Astrocyte of the hippocampus (primary cell): ENCODE measurements around the gene RAET1E.

Source experiments
- DNase-seq: peaks from one replicate; pipeline ENCODE4 v3.0.0; 2011; ENCODE audit warnings: low read depth, low spot score

The RAET1E gene

GRCh38 chr6:149890629-149891045, 7.3 kb downstream of the RAET1E start:
- no peak for DNase-seq

- no peak for DNase-seq
Measured at GRCh38 chr6:149889326-149889725, 8.6 kb downstream of the RAET1E start.

GRCh38 chr6:149888659-149889058, 9.3 kb downstream of the RAET1E start:
- no peak for DNase-seq

DNA sequence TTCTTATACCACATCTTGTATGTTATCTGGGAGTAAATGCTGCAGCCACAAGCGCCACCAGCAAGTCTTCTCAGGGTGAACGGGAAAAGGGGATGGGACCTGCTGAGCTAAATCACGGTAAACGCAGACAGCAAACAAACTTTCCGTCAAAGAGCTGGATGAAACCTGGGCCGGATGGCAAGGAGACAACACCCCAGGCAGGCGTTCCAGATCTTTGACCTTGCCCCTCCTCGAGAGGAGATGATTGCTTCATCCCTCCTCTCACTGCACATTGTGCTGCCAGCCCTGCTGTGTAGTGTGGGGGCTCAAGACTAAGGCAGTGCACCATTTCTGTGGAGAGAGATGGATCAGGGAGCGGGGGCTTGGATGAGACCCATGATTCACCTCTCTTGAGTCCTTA, 9.8 kb downstream of the RAET1E start:
- no peak for DNase-seq

GRCh38 chr6:149887343-149887742, 10.6 kb downstream of the RAET1E start:
- no peak for DNase-seq

- no peak for DNase-seq
Measured at GRCh38 chr6:149885888-149886287, 12.0 kb downstream of the RAET1E start.

DNA sequence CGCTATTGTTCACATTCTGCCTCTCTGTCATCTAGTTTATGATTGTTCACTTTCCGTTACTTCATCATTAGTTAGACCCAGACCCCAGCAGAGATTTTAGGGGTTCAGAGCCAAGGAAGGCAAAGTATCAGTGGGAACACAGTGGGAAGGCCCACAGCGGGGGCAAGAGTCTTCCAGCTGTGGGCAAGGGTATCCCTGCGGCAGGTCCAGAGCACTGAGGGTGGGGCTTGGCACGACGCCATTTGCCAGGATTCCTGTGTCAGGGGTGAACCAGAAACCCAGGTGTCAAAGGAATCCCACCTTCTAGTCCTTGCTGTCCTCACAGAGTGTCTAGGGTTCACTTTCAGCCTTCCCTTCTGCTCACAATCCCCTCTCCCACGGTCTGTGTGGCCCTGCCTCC, 13.3 kb downstream of the RAET1E start:
- no peak for DNase-seq

- DNase-seq = no peak
Measured at GRCh38 chr6:149884215-149884614, 13.7 kb downstream of the RAET1E start.

DNA sequence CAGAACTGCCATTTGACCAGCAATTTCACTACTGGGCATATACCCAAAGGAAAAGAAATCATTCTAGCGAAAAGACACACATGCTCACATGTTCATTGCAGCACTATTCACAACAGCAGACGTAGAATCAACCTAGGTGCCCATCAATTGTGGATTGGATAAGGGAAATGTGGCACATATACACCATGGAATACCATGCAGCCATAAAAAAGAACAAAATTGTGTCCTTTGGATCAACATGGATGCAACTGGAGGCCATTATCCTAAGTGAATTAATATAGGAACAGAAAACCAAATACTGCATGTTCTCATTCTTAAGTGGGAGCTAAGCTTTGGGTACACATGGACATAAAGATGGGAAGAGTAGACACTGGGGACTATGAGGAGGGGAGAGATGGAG, 16.1 kb downstream of the RAET1E start:
- no peak for DNase-seq

- DNase-seq = no peak
Measured at GRCh38 chr6:149881066-149881766, 16.7 kb downstream of the RAET1E start.

DNA sequence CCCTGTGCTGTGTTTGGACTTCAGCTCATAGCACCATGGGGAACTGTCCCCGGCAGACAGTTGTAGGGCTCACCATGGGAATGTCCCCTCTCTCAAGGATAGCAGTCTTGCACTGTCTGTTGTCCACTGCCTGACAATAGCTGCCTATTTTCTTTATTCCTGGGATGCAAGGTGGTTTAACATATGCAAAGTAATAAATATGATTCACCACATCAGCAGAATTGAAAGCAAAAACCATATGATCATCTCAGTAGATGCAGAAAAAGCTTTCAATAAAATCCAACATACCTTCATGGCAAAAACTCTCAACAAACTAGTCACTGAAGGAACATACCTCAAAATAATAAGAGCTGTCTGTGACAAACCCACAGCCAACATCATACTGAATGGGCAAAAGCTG, 20.3 kb downstream of the RAET1E start:
- DNase-seq = no peak

- DNase-seq = no peak
Measured at GRCh38 chr6:149876241-149876933, 21.5 kb downstream of the RAET1E start.

DNA sequence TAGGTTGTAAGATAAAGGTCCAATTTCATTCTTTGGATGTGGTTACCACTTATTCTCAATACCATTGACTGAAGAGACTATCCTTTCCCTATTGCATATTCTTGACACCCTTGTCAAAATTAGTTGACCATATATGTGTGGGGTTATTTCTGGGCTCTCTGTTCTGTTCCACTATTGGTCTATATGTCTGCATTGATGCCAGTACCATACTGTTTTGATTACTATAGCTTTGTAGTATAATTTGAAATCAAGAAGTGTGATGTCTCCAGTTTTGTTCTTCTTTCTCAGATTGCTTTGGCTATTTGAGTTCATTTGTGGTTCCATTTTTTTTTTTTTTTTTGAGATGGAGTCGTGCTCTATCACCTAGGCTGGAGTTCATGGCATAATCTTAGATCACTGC, 25.7 kb downstream of the RAET1E start:
- DNase-seq = no peak

GRCh38 chr6:149871182-149871581, 26.7 kb downstream of the RAET1E start:
- no peak for DNase-seq

DNA sequence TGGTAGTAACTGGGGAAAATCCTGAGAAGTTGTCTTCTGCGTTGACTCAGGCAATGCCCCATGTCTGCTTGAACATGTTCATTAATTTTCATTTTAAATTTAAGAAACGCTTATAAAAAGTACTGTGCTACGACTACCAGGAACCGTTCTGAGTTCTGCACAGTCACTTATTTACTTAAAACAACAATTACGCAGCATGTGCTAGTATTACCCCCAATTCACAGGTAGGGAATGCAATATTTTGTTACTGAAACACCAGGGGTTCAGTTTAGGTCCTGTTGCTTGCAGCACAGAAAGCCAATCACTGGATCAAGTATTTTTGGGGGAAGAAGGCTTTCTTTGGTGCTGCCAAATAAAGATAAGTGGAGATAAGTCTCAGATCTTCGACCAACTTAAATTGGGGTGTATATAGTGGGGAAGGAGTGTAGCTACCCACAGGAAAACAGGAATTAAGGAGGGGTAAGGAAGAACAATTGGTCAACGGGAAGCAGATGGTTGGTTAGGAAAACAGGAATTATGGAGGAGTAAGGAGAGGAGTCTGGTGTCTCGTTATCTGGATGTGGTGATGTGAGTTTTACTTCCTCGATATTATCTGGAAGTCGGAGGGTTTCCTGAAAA, 28.5 kb downstream of the RAET1E start:
- no peak for DNase-seq

DNA sequence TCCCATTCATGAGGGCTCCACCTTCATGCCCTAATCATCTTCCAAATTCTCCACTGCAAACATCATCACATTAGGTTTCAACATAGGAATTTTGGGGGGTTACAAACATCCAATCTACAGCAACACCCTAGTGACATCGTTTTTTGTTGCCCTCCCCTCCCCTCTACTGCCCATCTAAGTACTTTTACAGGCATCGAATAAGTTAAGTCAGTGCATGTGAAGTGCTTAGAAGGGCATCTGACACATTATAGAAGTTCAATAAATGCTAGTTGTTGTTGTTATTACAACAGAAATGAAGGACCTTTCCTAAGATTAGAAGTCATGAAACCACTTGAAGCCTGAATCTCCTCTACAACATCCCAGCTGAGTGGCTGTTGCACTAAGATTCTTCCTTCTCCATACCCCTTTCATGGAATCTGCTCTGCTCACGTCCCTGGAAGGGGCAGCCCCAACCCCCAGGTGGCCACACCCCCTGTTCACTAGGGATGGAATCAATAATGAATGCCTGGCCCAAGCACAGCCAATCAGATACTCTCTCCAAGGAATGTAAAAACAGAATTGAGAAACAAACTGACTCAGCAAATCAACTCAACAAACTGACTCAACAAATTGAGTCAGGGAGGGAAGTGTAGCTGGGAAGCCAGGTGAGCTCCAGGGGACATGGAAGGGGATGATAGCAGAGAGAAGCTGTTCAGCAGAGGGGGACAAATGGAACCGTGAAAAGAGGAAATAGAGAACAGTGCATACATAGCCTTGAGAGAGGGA, 29.9 kb downstream of the RAET1E start:
- peak; percentile 35 for DNase-seq

DNA sequence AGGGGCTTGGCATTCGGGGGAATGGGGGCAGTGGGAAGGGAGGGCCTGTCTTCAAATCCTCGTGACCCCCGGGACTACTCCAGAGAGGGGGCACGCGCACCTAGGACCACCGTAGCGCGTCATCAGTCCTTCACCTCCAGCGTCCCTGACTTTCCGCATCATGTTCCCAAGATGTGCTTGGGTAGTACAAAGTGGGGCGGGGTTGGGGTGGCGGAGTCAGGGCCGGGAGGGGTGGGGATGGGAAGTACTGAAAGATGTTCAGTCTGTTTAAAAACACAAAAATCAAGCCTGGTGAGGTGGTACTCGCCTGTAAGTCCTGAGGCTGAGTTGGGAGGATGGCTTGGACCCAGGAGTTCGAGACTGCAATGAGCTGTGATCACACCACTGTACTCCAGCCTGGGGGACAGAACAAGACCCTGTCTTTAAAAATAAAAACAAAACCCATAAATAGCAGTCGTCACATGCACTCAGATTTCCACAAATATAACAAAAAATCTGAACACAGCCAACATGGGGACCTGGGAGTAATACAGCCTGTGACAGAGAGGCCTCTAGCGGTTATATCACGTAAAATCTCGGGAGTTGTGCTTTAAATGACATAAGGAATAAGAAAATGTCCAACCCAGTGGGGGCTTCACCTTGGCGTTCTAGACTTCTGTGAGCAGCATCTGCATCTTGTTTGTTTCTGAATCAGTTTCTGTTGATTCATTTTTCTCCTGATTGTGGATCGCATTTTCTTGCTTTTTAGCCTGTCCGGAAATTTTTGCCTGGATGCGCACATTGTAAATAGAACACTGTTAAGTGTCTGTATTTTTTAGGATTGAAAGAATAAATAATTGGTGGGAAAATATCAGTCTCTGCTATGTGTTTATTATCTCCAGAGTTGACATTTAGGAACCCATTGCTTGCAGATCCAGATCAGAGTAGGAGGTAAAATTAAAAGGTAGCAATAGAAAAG, 33.1 kb downstream of the RAET1E start:
- peak; percentile 80 for DNase-seq

DNA sequence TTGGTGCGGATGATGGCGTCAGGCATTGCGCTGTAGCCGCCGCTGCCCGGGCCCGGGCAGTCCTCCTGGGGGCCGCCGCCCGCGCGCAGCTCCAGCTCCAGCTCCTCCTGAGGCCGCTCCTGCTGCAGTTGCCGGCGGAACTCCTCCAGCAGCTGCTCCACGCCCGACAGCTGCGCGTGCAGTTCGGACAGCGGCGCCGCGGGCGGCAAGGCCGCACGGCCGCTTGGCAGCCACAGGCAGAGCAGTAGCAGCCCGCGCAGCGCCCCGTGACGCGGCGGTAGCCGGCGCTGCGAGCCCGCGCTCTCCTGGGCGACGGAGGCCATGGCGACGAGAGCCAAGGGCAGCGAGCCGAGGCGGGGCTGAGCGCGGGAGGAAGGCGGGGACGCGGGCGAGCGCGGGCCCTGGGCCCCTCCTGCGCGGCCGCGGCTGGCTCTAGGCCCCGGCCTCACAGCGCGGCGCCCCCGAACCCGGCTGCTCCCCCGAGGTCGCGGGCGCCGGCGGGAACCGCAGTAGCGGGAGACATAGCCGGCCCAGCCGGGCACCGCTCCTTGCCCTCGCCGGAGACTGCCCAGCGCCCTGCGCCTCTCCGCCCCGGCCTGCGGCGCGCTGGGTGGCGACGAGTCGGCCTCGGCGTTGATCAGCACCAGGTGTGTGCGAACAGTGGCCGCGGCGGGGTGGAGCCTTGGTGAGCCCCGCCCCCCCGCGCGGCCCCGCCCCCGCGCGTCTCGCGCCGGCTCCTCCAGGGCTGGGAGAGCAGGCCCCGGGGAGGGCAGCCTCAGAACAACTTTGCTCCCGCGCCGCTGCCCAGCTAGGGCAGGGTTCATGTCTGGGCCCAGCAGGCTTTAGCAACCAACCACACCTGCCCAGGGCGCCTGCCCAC, 34.0 kb downstream of the RAET1E start, which contains the start of gene LRP11:
TSS of gene LRP11 (minus strand) at position 662 of the 880 bp plus-strand sequence. CDS start at position 323, 339 bp downstream.
- peak; percentile 94 for DNase-seq

DNA sequence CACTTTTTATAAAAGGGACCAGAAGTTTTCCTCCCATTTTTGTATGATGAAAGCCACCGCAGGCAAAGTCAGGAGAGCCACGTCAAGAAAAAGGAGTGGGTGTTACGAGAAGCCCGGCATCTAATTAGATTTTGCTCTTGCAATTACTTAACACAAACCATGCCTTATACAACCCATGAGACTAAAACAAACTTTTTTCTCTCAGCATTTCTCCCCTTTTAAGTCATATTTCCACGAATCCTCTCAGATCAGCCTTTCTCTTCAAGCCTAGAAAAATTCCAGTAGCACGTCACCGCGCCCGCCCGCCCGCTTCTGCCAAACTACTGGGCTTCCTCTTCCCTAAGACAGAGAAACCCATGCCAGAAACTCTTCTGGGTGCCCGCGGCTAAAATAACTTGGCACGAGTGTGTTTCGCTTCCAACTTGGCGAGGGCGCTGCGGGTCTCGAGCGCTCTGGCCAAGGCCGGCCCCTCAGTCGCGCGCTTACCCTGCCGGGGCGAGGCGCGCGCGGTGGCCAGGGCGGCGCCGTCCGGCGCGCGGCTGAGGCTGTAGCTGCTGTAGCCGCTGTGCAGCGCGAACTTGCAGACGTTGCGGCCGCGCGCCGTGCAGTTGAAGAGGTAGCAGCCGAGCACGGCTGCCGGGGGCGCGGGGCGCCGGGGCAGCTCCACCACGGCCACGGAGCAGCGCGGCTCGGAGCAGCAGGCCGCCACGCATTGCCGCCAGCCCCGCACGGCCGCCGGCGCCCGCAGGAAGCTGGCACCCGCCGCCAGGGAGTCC, 34.8 kb downstream of the RAET1E start:
- DNase-seq = peak; percentile 91
